HG02588 (cell line): ENCODE data around the gene YPEL5.
"Not testable (repeated sequence)": the region's sequence is repeated elsewhere in the genome, so short reads cannot be mapped to it uniquely, and the experiment has no call there.

Experiments
- ATAC-seq: cut with Tn5 transposase; IDR thresholded peaks from one replicate; pipeline ENCODE4 v1.9.1; 2021; ENCODE audit warnings: mild to moderate bottlenecking, moderate library complexity; ENCODE audit not compliant: unreplicated experiment

The YPEL5 gene

GRCh38 chr2:30146337-30147195 lies at the start of gene YPEL5:
TSS of gene YPEL5 (plus strand) at chr2:30147007. CDS start at chr2:30156652, 9,645 bp downstream.
- peak; percentile 91 for ATAC-seq

- ATAC-seq: no peak
Measured at GRCh38 chr2:30098266-30099005, 48.4 kb upstream of the YPEL5 start.

GRCh38 chr2:30099366-30099765 lies 47.4 kb upstream of the YPEL5 start:
- ATAC-seq: not testable (repeated sequence)

GRCh38 chr2:30100691-30101090 lies 46.1 kb upstream of the YPEL5 start:
- not testable (repeated sequence) for ATAC-seq

- ATAC-seq: no peak
Measured at GRCh38 chr2:30104307-30104706, 42.5 kb upstream of the YPEL5 start.

- ATAC-seq: no peak
Measured at GRCh38 chr2:30105556-30105955, 41.3 kb upstream of the YPEL5 start.

GRCh38 chr2:30106543-30106942 lies 40.3 kb upstream of the YPEL5 start:
- ATAC-seq: no peak

- ATAC-seq: no peak
Measured at GRCh38 chr2:30108192-30108591, 38.6 kb upstream of the YPEL5 start.

- no peak for ATAC-seq
Measured at GRCh38 chr2:30108851-30109250, 38.0 kb upstream of the YPEL5 start.

- ATAC-seq: no peak
Measured at GRCh38 chr2:30109856-30110255, 37.0 kb upstream of the YPEL5 start.

- no peak for ATAC-seq
Measured at GRCh38 chr2:30110773-30111172, 36.0 kb upstream of the YPEL5 start.

- not testable (repeated sequence) for ATAC-seq
Measured at GRCh38 chr2:30111186-30111585, 35.6 kb upstream of the YPEL5 start.

GRCh38 chr2:30112561-30112960 lies 34.2 kb upstream of the YPEL5 start:
- no peak for ATAC-seq

GRCh38 chr2:30113617-30114293 lies 33.1 kb upstream of the YPEL5 start:
- no peak for ATAC-seq

- no peak for ATAC-seq
Measured at GRCh38 chr2:30115141-30115980, 31.4 kb upstream of the YPEL5 start.

GRCh38 chr2:30115981-30116285 lies 30.9 kb upstream of the YPEL5 start:
- ATAC-seq: no peak

- ATAC-seq: no peak
Measured at GRCh38 chr2:30122362-30122761, 24.4 kb upstream of the YPEL5 start.

- ATAC-seq: no peak
Measured at GRCh38 chr2:30127016-30127893, 19.6 kb upstream of the YPEL5 start.

GRCh38 chr2:30134582-30134981 lies 12.2 kb upstream of the YPEL5 start:
- ATAC-seq: no peak

GRCh38 chr2:30135541-30135940 lies 11.3 kb upstream of the YPEL5 start:
- no peak for ATAC-seq
